ENCODE results near the gene ADAP1. TPM values are rescaled to one million over a fixed set of nuclear protein-coding genes. Genes with fewer than 3 reads are reported as not detected.

ADAP1 gene
- total and polyA plus RNA-seq, 2 of the 8 experiments (the other 6 are each of a cell fraction or from before 2014, with no cell fraction given), result 5.8 to 6.1 TPM

DNA sequence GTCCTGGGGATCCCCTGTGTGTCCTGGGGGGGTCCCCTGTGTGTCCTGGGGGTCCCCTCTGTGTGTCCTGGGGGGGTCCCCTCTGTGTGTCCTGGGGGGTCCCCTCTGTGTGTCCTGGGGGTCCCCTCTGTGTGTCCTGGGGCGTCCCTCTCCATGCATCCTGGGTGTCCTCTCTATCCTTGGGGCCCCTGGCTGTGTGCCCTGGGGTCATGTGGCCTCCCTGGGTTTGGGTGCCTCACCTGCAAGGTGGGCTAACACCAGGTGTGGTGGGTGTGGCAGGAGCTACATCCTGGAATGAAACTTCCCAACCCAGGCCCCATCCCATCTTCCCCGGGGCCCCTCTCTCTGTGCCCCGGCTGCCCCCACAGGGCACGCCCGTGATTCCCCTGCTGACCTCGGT is 33.4 kb upstream of the ADAP1 start (continued):
- TF ChIP-seq USF2 (IDR thresholded peaks at IDR 0.05; ENCODE audit: low read length) (no peak), BRCA1 (IDR thresholded peaks at IDR 0.05; ENCODE audit: low read depth, low read length) (no peak)
